Naive thymus-derived CD4-positive, alpha-beta T cell (primary cell): ENCODE measurements around the gene CTNNA1. TPM values are rescaled to one million over a fixed set of nuclear protein-coding genes. Genes with fewer than 3 reads are reported as not detected.

ENCODE experiments used
- ATAC-seq: fragments of 150-1000 bp; cut with Tn5 transposase; 2 replicates; pipeline ENCODE4 v1.10.0; 2021; ENCODE audit warnings: mild to moderate bottlenecking, moderate library complexity
- CTCF ChIA-PET: fragments of 350-600 bp; sonication (Branson Sonifier 250); formaldehyde crosslinking; loops from one replicate; lab custom pipeline; 2021; ENCODE audit warnings: antibody characterized with exemption; lab: Charles Lee
- POLR2A ChIA-PET: fragments of 350-600 bp; sonication (Branson Sonifier 250); formaldehyde crosslinking; loops from one replicate; lab custom pipeline; 2021; ENCODE audit warnings: antibody characterized with exemption, inconsistent platforms; lab: Charles Lee
- DNase-seq, 9 donors: peaks; one replicate each; pipeline versions ENCODE4 v3.0.0 to v3.0.0-alpha.2; 2020 to 2022; ENCODE audit warnings: mixed read lengths in 1 of 9
- H3K27ac ChIP-seq: one replicate; pipeline ENCODE4 v1.7.0; 2013; ENCODE audit warnings: mild to moderate bottlenecking, low read depth, low read length, moderate library complexity
- H3K27me3 ChIP-seq, 2 donors: one replicate each; pipeline ENCODE4 v1.7.0; 2013; ENCODE audit warnings: low read length in 2 of 2, mild to moderate bottlenecking in 2 of 2, moderate library complexity in 2 of 2; ENCODE audit not compliant: control insufficient read depth in 2 of 2, insufficient read depth in 2 of 2
- H3K36me3 ChIP-seq, 3 experiments: 1 replicate in 2 of 3; 2 replicates in 1 of 3; pipeline ENCODE4 v1.7.0; 2013; ENCODE audit warnings: low read length in 3 of 3, mild to moderate bottlenecking in 3 of 3, moderate library complexity in 1 of 3; ENCODE audit not compliant: insufficient read depth in 3 of 3, control insufficient read depth in 2 of 3
- H3K4me1 ChIP-seq, 2 donors: one replicate each; pipeline ENCODE4 v1.7.0; 2013; ENCODE audit warnings: low read length in 2 of 2, mild to moderate bottlenecking in 2 of 2, moderate library complexity in 1 of 2; ENCODE audit not compliant: control insufficient read depth in 2 of 2, insufficient read depth in 2 of 2
- H3K4me3 ChIP-seq: 2 replicates; pipeline ENCODE4 v1.7.0; 2013; ENCODE audit warnings: mild to moderate bottlenecking, low read length
- H3K9me3 ChIP-seq, 3 experiments: 1 replicate in 2 of 3; 2 replicates in 1 of 3; pipeline ENCODE4 v1.7.0; 2013; ENCODE audit warnings: low read length in 3 of 3; ENCODE audit not compliant: control insufficient read depth in 2 of 3
- H3K27ac Mint-ChIP-seq, 9 donors: one replicate each; pipeline ENCODE4 v1.8.0; 2020 to 2022; ENCODE audit warnings: mixed read lengths in 9 of 9, mild to moderate bottlenecking in 8 of 9, moderate library complexity in 5 of 9, inconsistent platforms in 2 of 9
- H3K27me3 Mint-ChIP-seq, 5 donors: one replicate each; pipeline ENCODE4 v1.8.0; 2021 to 2022; ENCODE audit warnings: mixed read lengths in 5 of 5, mild to moderate bottlenecking in 1 of 5
- H3K36me3 Mint-ChIP-seq, 5 donors: one replicate each; pipeline ENCODE4 v1.8.0; 2020 to 2022; ENCODE audit warnings: mixed read lengths in 5 of 5, mild to moderate bottlenecking in 3 of 5, inconsistent platforms in 1 of 5
- H3K4me1 Mint-ChIP-seq, 7 donors: one replicate each; pipeline ENCODE4 v1.8.0; 2020 to 2022; ENCODE audit warnings: mixed read lengths in 7 of 7, mild to moderate bottlenecking in 3 of 7, inconsistent platforms in 1 of 7
- H3K4me3 Mint-ChIP-seq, 10 donors: one replicate each; pipeline ENCODE4 v1.8.0; 2020 to 2022; ENCODE audit warnings: mild to moderate bottlenecking in 10 of 10, mixed read lengths in 10 of 10, moderate library complexity in 6 of 10, inconsistent platforms in 2 of 10
- H3K9me3 Mint-ChIP-seq, 11 donors: one replicate each; pipeline ENCODE4 v1.8.0; 2020 to 2022; ENCODE audit warnings: mixed read lengths in 11 of 11, mild to moderate bottlenecking in 4 of 11, inconsistent platforms in 1 of 11, moderate library complexity in 1 of 11
- intact Hi-C, 2 donors: fragments of 100-400 bp; cut with micrococcal nuclease; formaldehyde crosslinking; loops; one replicate each; pipeline ENCODE4 v1.15.1; 2023
- polyA plus RNA-seq, 2 donors: library from polyadenylated mRNA; unstranded; fragments of 300-500 nt; fragmentation: Illumina TruSeq; gene quantifications; one replicate each; pipeline ENCODE4 v1.2.3, GENCODE V29; 2021
- total RNA-seq, 6 experiments: library from RNA in 5 of 6; stranded (reverse) in 5 of 6; gene quantifications; 1 replicate in 5 of 6; 2 replicates in 1 of 6; pipeline ENCODE4 v1.2.3 and lab custom pipeline; 2021 to 2026

Gene CTNNA1
- total and polyA plus RNA-seq, 7 experiments from 2014 or later, result 0.78 to 52.9 (median 5.6) TPM

DNA sequence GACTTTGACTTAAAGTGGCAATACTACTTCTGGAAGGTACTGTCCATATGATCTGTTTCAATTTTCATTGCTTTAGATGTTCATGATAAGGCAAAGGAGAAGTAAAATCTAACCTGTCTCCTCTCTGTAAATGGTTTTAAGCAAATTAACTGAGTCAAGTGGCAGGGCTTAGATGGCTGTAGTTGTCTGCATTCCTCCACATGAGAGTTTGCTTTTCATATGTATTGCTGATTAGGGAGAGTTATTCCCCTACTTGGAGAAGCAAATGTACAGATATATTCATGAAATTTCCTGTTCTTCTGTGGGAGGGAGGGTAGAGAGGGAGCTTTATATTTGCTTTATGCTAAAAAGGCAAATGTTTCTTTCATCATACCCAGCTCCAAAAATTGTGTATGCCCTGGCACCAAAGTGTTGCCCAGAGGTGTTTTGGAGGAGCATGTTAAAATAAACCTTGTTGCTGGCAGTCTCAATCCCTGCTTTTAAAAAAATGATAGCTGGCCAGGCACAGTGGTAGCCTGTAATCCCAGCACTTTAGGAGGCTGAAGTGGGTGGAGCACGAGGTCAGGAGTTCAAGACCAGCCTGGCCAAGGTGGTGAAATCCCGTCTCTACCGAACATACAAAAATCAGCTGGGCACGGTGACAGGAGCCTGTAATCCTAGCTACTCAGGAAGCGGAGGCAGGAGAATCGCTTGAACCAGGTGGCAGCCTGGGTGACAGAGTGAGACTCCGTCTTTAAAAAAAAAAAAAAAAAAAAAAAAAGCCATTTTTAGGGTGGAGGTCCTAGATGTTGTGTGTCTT, 125.4 kb downstream of the CTNNA1 start:
- DNase-seq (no peak), ATAC-seq (no peak)
- intact Hi-C loops, result no loop called here
- Histone ChIP-seq H3K36me3 (no peaks in the 10 kb centered on the region), H3K4me3 (no peak overlapping the region), H3K27ac (no peak overlapping the region), H3K27me3 (no peaks in the 10 kb centered on the region), H3K9me3 (no peaks in the 10 kb centered on the region), H3K4me1 (no peaks in the 10 kb centered on the region)
- peaks cover 0 to 11% (median 0%) of the 10 kb centered on the region in 5 donors for H3K36me3 Mint-ChIP-seq
- peaks cover 0 to 4% (median 0%) of the 10 kb centered on the region in 11 donors for H3K9me3 Mint-ChIP-seq
- no peak overlapping the region for H3K27ac Mint-ChIP-seq
- CTCF ChIA-PET, result interaction anchor here (0.5 to 0.9 kb wide), 2 partner anchors 10 kb away, joined by 3 to 4 read pairs; no protein-coding TSS in a partner anchor
- peaks cover 12 to 33% (median 29%) of the 10 kb centered on the region in 5 donors for H3K27me3 Mint-ChIP-seq
- POLR2A ChIA-PET, result no interaction called here
- H3K4me1 Mint-ChIP-seq, result no peaks in the 10 kb centered on the region
- H3K4me3 Mint-ChIP-seq, result no peak overlapping the region

DNA sequence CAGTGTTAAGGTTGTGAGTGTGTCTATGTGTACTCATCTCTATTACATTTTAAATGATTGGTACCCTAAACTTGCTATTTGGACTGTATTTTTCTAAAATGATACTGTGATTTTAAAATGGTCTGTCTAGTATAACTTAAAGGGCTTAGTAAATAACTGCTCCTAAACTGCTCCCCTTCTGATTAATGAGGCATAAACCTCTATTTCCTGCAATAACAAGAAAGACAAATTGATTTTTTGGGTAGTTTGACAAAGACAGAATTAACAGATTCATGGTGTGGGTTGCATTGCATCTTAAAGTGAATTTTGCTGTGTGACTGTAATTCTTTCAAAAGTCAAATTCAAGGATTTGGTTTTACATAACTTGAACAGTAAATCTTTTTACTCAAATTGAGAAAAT, 130.0 kb downstream of the CTNNA1 start:
- no peak overlapping the region for H3K4me3 ChIP-seq
- H3K4me1 Mint-ChIP-seq, result no peaks in the 10 kb centered on the region
- H3K27me3 Mint-ChIP-seq, result peaks cover 8 to 16% (median 12%) of the 10 kb centered on the region in 5 donors
- no peak overlapping the region for H3K27ac ChIP-seq
- CTCF ChIA-PET, result no interaction called here
- H3K36me3 ChIP-seq, result no peaks in the 10 kb centered on the region
- H3K27ac Mint-ChIP-seq, result no peak overlapping the region
- no peaks in the 10 kb centered on the region for H3K9me3 ChIP-seq
- no peak for DNase-seq
- peaks cover 0 to 2% of the 10 kb centered on the region in 2 donors for H3K27me3 ChIP-seq
- intact Hi-C loops, result no loop called here
- no peaks in the 10 kb centered on the region for H3K4me1 ChIP-seq
- no peak for ATAC-seq
- H3K4me3 Mint-ChIP-seq, result no peak overlapping the region
- H3K36me3 Mint-ChIP-seq, result peaks cover 0 to 8% (median 0%) of the 10 kb centered on the region in 5 donors
- POLR2A ChIA-PET, result interaction anchor here (0.6 kb wide), 1 partner anchor 269 kb away, joined by 4 read pairs; no protein-coding TSS in a partner anchor
- no peaks in the 10 kb centered on the region for H3K9me3 Mint-ChIP-seq

DNA sequence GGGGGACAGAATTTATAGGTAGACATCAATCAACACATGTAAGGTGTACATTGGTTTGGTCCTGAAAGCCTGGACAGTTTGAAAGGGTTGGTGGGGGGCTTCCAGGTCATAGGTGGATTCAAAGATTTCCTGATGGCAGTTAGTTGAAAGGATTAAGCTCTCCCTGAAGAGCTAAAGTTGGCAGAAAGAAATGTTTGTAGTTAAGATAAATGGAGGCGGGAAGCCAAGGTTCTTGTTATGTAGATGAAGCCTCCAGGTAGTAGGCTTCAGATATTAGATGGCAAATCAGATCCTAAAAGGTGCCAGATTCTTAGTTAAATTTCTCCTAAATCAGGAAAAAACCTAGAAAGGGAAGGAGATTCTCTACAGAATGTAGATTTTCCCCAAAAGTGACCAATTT, 130.9 kb downstream of the CTNNA1 start:
- DNase-seq (no peak), ATAC-seq (no peak)
- Mint-ChIP-seq H3K4me3 (no peak overlapping the region), H3K36me3 (peaks cover 0 to 10% (median 0%) of the 10 kb centered on the region in 5 donors), H3K9me3 (peaks cover 0 to 3% (median 0%) of the 10 kb centered on the region in 11 donors), H3K4me1 (no peaks in the 10 kb centered on the region), H3K27ac (no peak overlapping the region), H3K27me3 (peaks cover 8 to 16% (median 12%) of the 10 kb centered on the region in 5 donors)
- Histone ChIP-seq H3K9me3 (no peaks in the 10 kb centered on the region), H3K4me1 (no peaks in the 10 kb centered on the region), H3K36me3 (no peaks in the 10 kb centered on the region), H3K4me3 (no peak overlapping the region), H3K27ac (no peak overlapping the region), H3K27me3 (peaks cover 0 to 2% of the 10 kb centered on the region in 2 donors)
- intact Hi-C loops, result no loop called here
- ChIA-PET CTCF (no interaction called here), POLR2A (no interaction called here)

DNA sequence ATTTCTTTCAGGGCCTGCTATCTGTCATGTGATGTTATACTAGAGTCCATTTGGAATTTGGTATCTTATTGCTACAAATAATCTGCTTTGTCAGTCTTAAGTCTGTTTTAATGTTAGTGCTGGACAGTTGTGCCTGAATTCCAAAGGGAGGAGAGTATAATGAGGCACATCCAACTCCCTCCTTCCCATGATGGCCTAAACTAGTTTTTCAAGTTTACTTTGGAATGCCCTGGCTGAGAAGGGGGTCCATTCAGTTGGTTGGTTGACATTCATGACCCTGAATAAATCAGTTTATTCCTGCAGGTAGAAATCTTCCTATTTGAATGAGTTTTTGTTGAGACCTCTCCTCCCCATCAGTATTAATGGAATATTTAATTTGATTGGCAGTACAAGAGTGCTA, 131.3 kb downstream of the CTNNA1 start:
- CTCF ChIA-PET, result no interaction called here
- Mint-ChIP-seq H3K27me3 (peaks cover 8 to 15% (median 12%) of the 10 kb centered on the region in 5 donors), H3K4me3 (no peak overlapping the region), H3K36me3 (peaks cover 0 to 11% (median 0%) of the 10 kb centered on the region in 5 donors), H3K27ac (no peak overlapping the region), H3K4me1 (no peaks in the 10 kb centered on the region), H3K9me3 (peaks cover 0 to 4% (median under 1%) of the 10 kb centered on the region in 11 donors)
- ATAC-seq, result no peak
- POLR2A ChIA-PET, result no interaction called here
- Histone ChIP-seq H3K4me3 (no peak overlapping the region), H3K36me3 (no peaks in the 10 kb centered on the region), H3K27me3 (peaks cover 0 to 2% of the 10 kb centered on the region in 2 donors), H3K9me3 (no peaks in the 10 kb centered on the region), H3K27ac (no peak overlapping the region), H3K4me1 (no peaks in the 10 kb centered on the region)
- intact Hi-C loops, result no loop called here
- DNase-seq, result no peak

DNA sequence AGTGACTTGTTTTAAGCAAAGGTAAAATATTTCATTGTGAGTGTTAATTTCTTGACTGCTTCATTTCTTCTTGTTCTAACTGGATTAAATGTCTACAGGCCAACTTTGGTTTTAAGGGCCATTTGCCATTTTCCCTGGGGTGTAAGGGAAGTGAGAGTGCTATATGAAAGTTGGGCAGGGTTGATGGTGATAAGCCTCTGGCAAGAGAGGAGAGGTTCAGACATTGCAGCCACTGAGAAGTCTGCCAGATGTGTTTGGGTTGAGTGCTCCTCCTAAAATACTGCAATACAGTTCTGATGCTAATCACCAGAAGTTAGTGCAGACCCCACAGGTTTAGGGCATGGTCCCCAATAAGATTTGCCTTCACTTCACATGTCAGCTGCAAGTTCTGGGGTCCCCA, 136.8 kb downstream of the CTNNA1 start:
- no peak overlapping the region for H3K27ac ChIP-seq
- ATAC-seq (no peak), DNase-seq (no peak)
- no peaks in the 10 kb centered on the region for H3K36me3 ChIP-seq
- intact Hi-C loops, result no loop called here
- Mint-ChIP-seq H3K9me3 (peaks cover 0 to 21% (median 16%) of the 10 kb centered on the region in 11 donors), H3K27me3 (peaks cover 0 to 13% (median 4%) of the 10 kb centered on the region in 5 donors), H3K36me3 (peaks cover 5 to 31% (median 8%) of the 10 kb centered on the region in 5 donors), H3K4me3 (no peak overlapping the region), H3K4me1 (no peaks in the 10 kb centered on the region), H3K27ac (no peak overlapping the region)
- peaks cover 0 to 2% of the 10 kb centered on the region in 2 donors for H3K27me3 ChIP-seq
- no peak overlapping the region for H3K4me3 ChIP-seq
- H3K9me3 ChIP-seq, result peaks cover 0 to 6% (median 5%) of the 10 kb centered on the region in 3 experiments
- POLR2A ChIA-PET, result no interaction called here
- no peaks in the 10 kb centered on the region for H3K4me1 ChIP-seq
- CTCF ChIA-PET, result no interaction called here

DNA sequence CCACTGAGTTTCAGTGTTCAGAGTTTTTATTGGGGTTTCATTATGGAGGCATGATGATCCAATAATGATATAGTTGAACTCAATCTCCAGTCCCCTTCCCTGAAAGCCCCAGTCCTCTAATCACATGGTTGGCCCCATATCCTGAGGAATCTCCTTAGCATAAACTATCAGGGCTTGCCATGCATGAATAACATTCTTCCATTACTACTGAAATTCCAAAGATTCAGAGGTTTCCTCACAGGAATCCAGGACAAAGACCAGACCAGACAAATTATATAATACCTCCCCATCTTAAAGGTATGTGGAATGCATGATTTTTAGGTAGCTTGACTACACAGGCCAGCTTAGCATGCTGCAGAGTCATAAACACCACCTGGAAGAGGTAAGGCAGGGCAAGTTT, 137.4 kb downstream of the CTNNA1 start:
- no peak overlapping the region for H3K4me3 Mint-ChIP-seq
- H3K27me3 Mint-ChIP-seq, result peaks cover 0 to 16% (median 7%) of the 10 kb centered on the region in 5 donors
- peaks cover 0 to 2% of the 10 kb centered on the region in 2 donors for H3K27me3 ChIP-seq
- H3K4me1 ChIP-seq, result no peaks in the 10 kb centered on the region
- CTCF ChIA-PET, result no interaction called here
- no peak overlapping the region for H3K4me3 ChIP-seq
- POLR2A ChIA-PET, result no interaction called here
- no peaks in the 10 kb centered on the region for H3K36me3 ChIP-seq
- H3K27ac Mint-ChIP-seq, result no peak overlapping the region
- H3K9me3 Mint-ChIP-seq, result peaks cover 0 to 21% (median 16%) of the 10 kb centered on the region in 11 donors
- no peaks in the 10 kb centered on the region for H3K4me1 Mint-ChIP-seq
- H3K27ac ChIP-seq, result no peak overlapping the region
- H3K36me3 Mint-ChIP-seq, result peaks cover 5 to 31% (median 8%) of the 10 kb centered on the region in 5 donors
- DNase-seq, result no peak
- H3K9me3 ChIP-seq, result peaks cover 0 to 6% (median 5%) of the 10 kb centered on the region in 3 experiments
- intact Hi-C loops, result no loop called here
- no peak for ATAC-seq
